HepG2 (cell line): ENCODE measurements around the gene MFSD6. TPM values are rescaled to one million over a fixed set of nuclear protein-coding genes. Genes with fewer than 3 reads are reported as not detected.
A peak's percentile ranks its signal among the peaks of the same experiment; 100 is the strongest.

Experiments used
- ATF1 ChIP-seq: IDR thresholded peaks from 2 replicates; pipeline ENCODE4 v1.6.1; 2016; ENCODE audit warnings: mild to moderate bottlenecking, control low read depth
- ATF3 ChIP-seq: sonication (generic); formaldehyde crosslinking; IDR thresholded peaks from 2 replicates; pipeline ENCODE4 v1.4.0; 2020; ENCODE audit warnings: missing genetic modification reagents
- BRCA1 ChIP-seq: sonication (generic); formaldehyde crosslinking; IDR thresholded peaks from 2 replicates; pipeline ENCODE4 v1.4.0; 2020; ENCODE audit warnings: missing genetic modification reagents
- ETV5 ChIP-seq: IDR thresholded peaks from 2 replicates; pipeline ENCODE4 v1.6.1; 2018; ENCODE audit warnings: missing biosample characterization, missing genetic modification reagents, inconsistent platforms, borderline replicate concordance
- FOXJ3 ChIP-seq: sonication (generic); formaldehyde crosslinking; IDR thresholded peaks from 2 replicates; pipeline ENCODE4 v1.4.0; 2020; ENCODE audit warnings: missing genetic modification reagents, mild to moderate bottlenecking, borderline replicate concordance
- HDAC2 ChIP-seq: sonication (generic); formaldehyde crosslinking; IDR thresholded peaks from 2 replicates; pipeline ENCODE4 v1.4.0; 2020; ENCODE audit warnings: missing genetic modification reagents
- HIVEP1 ChIP-seq: sonication (generic); formaldehyde crosslinking; IDR thresholded peaks from 2 replicates; pipeline ENCODE4 v1.4.0; 2020; ENCODE audit warnings: mild to moderate bottlenecking, missing genetic modification reagents
- HMG20A ChIP-seq: IDR thresholded peaks from 2 replicates; pipeline ENCODE4 v1.6.1; 2016; ENCODE audit warnings: borderline replicate concordance
- MED1 ChIP-seq: sonication (generic); formaldehyde crosslinking; IDR thresholded peaks from 2 replicates; pipeline ENCODE4 v1.4.0; 2020; ENCODE audit warnings: missing genetic modification reagents
- MEIS1 ChIP-seq: sonication (generic); formaldehyde crosslinking; IDR thresholded peaks from 2 replicates; pipeline ENCODE4 v1.9.0; 2021; ENCODE audit warnings: mild to moderate bottlenecking, missing genetic modification reagents, moderate library complexity, borderline replicate concordance
- NFE2L2 ChIP-seq: fragments of 150-350 bp; IDR thresholded peaks from 2 replicates; pipeline ENCODE4 v1.6.1; 2014; ENCODE audit warnings: low read length
- NFYB ChIP-seq: sonication (generic); formaldehyde crosslinking; IDR thresholded peaks from 2 replicates; pipeline ENCODE4 v1.4.0; 2020; ENCODE audit warnings: missing genetic modification reagents
- NR1H2 ChIP-seq: sonication (generic); formaldehyde crosslinking; IDR thresholded peaks from 2 replicates; pipeline ENCODE4 v1.8.1; 2022; ENCODE audit warnings: low read depth, missing genetic modification reagents, borderline replicate concordance
- NR2C2 ChIP-seq: sonication (generic); formaldehyde crosslinking; IDR thresholded peaks from 2 replicates; pipeline ENCODE4 v1.4.0; 2020; ENCODE audit warnings: missing genetic modification reagents, mild to moderate bottlenecking, moderate library complexity, borderline replicate concordance
- PCBP1 ChIP-seq: fragments of 200-400 bp; formaldehyde crosslinking; IDR thresholded peaks from 2 replicates; pipeline ENCODE4 v1.6.1; 2017; ENCODE audit warnings: mild to moderate bottlenecking, low read depth, low read length, borderline replicate concordance
- SP1 ChIP-seq, 2 experiments: fragments of 450-650 bp in 1 of 2; sonication (generic) in 1 of 2; formaldehyde crosslinking in 1 of 2; IDR thresholded peaks; 2 replicates each; pipeline versions ENCODE4 v1.4.0 to v1.6.1; 2016 to 2020; ENCODE audit warnings: missing genetic modification reagents in 1 of 2
- TERF1 ChIP-seq: sonication (generic); formaldehyde crosslinking; IDR thresholded peaks from 2 replicates; pipeline ENCODE4 v1.8.0; 2022; ENCODE audit warnings: mild to moderate bottlenecking, missing genetic modification reagents, moderate library complexity
- ZFP1 ChIP-seq: IDR thresholded peaks from 2 replicates; pipeline ENCODE4 v1.6.1; 2016
- ZNF296 ChIP-seq: sonication (generic); formaldehyde crosslinking; conservative IDR thresholded peaks from 2 replicates; pipeline ENCODE4 v1.5.0; 2020; ENCODE audit warnings: mild to moderate bottlenecking, missing genetic modification reagents
- polyA plus RNA-seq, 8 experiments: library from polyadenylated mRNA; depleted of rRNA in 3 of 8; stranded (reverse) in 7 of 8; unstranded in 1 of 8; fragments of >200 nt; fragmentation: Illumina TruSeq in 4 of 8; extraction: Trizol in 4 of 8; gene quantifications; 2 replicates each; pipeline versions ENCODE4 v1.2.1 to v1.2.3, GENCODE V29; 2011 to 2016; ENCODE audit warnings: low read depth in 4 of 8, missing spikeins in 1 of 8, mixed read lengths in 1 of 8; ENCODE audit not compliant: insufficient read depth in 1 of 8
- total RNA-seq, 5 experiments: library from RNA; depleted of rRNA; stranded (reverse); fragments of >200 nt; fragmentation: Illumina TruSeq; extraction: Trizol; gene quantifications; 2 replicates each; pipeline ENCODE4 v1.2.3, GENCODE V29; 2016; ENCODE audit warnings: low read depth in 1 of 5
- TF ChIP-seq, protein P1 (sequence below), 2 experiments: sonication (generic) in 1 of 2; formaldehyde crosslinking in 1 of 2; IDR thresholded peaks; 2 replicates each; pipeline versions ENCODE4 v1.4.0 to v1.6.1; 2018 to 2020; ENCODE audit warnings: missing genetic modification reagents in 2 of 2, borderline replicate concordance in 1 of 2, low read depth in 1 of 2, mild to moderate bottlenecking in 1 of 2, missing biosample characterization in 1 of 2
- TF ChIP-seq, protein P2 (sequence below): sonication (generic); formaldehyde crosslinking; IDR thresholded peaks from 2 replicates; pipeline ENCODE4 v1.5.0; 2020; ENCODE audit warnings: mild to moderate bottlenecking, missing genetic modification reagents
- TF ChIP-seq, protein P3 (sequence below): sonication (generic); formaldehyde crosslinking; IDR thresholded peaks from 2 replicates; pipeline ENCODE4 v1.5.0; 2020; ENCODE audit warnings: missing genetic modification reagents
- TF ChIP-seq, protein P4 (sequence below): sonication (generic); formaldehyde crosslinking; IDR thresholded peaks from 2 replicates; pipeline ENCODE4 v1.9.0; 2022; ENCODE audit warnings: missing genetic modification reagents, mild to moderate bottlenecking, borderline replicate concordance

Gene MFSD6
- total and polyA plus RNA-seq, 2 of the 13 experiments (the other 11 are each of a cell fraction or from before 2014, with no cell fraction given): 0.92 to 1.4 TPM

DNA sequence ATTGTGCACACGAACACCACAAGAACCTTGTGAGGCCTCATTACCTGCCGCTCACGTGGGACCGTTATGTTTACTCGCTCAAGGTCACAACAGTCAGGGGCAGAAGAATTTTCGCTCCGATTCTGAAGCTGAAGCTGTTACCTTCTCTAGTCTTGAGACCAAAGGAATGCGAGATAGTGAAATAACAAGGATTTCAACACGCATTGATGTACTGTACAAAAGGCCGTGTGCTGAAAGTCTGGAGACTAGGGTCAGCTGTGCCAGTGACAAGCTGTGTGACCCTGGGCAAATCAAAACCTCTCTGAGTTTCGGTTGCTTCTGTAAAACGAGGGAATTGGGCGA lies 125.8 kb downstream of the MFSD6 start (continued):
- TF ChIP-seq BRCA1 (no peak), MED1 (peak; percentile 14; the same call in 1 of the 2 replicates), ZNF296 (CRISPR knock-in tag) (no peak), HMG20A (CRISPR knock-in tag) (no peak), ATF3 (CRISPR knock-in tag) (no peak), ATF1 (CRISPR knock-in tag) (no peak), PCBP1 (no peak), TERF1 (CRISPR knock-in tag) (no peak), NFE2L2 (no peak), MEIS1 (CRISPR knock-in tag) (no peak), SP1 (IDR thresholded peaks at IDR 0.05) (no peak), SP1 (CRISPR knock-in tag; IDR thresholded peaks at IDR 0.05) (no peak), FOXJ3 (0 out of 2 replicates have a peak, but pooled peaks have one; percentile 40), ETV5 (CRISPR knock-in tag) (peak; percentile 3; the same call in 1 of the 2 replicates), NFYB (CRISPR knock-in tag) (no peak), HIVEP1 (0 out of 2 replicates have a peak, but pooled peaks have one; percentile 41), HDAC2 (peak; percentile 53), ZFP1 (no peak), NR2C2 (CRISPR knock-in tag) (no peak), NR1H2 (CRISPR knock-in tag) (no peak)
- TF ChIP-seq, protein P1, sequence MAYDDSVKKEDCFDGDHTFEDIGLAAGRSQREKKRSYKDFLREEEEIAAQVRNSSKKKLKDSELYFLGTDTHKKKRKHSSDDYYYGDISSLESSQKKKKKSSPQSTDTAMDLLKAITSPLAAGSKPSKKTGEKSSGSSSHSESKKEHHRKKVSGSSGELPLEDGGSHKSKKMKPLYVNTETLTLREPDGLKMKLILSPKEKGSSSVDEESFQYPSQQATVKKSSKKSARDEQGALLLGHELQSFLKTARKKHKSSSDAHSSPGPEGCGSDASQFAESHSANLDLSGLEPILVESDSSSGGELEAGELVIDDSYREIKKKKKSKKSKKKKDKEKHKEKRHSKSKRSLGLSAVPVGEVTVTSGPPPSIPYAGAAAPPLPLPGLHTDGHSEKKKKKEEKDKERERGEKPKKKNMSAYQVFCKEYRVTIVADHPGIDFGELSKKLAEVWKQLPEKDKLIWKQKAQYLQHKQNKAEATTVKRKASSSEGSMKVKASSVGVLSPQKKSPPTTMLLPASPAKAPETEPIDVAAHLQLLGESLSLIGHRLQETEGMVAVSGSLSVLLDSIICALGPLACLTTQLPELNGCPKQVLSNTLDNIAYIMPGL (CRISPR knock-in tag; IDR thresholded peaks at IDR 0.05; ENCODE audit: borderline replicate concordance in 1 of 2, low read depth in 1 of 2): no peak
- TF ChIP-seq, protein P2, sequence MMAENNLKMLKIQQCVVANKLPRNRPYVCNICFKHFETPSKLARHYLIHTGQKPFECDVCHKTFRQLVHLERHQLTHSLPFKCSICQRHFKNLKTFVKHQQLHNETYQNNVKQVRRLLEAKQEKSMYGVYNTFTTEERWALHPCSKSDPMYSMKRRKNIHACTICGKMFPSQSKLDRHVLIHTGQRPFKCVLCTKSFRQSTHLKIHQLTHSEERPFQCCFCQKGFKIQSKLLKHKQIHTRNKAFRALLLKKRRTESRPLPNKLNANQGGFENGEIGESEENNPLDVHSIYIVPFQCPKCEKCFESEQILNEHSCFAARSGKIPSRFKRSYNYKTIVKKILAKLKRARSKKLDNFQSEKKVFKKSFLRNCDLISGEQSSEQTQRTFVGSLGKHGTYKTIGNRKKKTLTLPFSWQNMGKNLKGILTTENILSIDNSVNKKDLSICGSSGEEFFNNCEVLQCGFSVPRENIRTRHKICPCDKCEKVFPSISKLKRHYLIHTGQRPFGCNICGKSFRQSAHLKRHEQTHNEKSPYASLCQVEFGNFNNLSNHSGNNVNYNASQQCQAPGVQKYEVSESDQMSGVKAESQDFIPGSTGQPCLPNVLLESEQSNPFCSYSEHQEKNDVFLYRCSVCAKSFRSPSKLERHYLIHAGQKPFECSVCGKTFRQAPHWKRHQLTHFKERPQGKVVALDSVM (CRISPR knock-in tag): no peak
- TF ChIP-seq, protein P3, sequence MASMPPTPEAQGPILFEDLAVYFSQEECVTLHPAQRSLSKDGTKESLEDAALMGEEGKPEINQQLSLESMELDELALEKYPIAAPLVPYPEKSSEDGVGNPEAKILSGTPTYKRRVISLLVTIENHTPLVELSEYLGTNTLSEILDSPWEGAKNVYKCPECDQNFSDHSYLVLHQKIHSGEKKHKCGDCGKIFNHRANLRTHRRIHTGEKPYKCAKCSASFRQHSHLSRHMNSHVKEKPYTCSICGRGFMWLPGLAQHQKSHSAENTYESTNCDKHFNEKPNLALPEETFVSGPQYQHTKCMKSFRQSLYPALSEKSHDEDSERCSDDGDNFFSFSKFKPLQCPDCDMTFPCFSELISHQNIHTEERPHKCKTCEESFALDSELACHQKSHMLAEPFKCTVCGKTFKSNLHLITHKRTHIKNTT (CRISPR knock-in tag): no peak
- TF ChIP-seq, protein P4, sequence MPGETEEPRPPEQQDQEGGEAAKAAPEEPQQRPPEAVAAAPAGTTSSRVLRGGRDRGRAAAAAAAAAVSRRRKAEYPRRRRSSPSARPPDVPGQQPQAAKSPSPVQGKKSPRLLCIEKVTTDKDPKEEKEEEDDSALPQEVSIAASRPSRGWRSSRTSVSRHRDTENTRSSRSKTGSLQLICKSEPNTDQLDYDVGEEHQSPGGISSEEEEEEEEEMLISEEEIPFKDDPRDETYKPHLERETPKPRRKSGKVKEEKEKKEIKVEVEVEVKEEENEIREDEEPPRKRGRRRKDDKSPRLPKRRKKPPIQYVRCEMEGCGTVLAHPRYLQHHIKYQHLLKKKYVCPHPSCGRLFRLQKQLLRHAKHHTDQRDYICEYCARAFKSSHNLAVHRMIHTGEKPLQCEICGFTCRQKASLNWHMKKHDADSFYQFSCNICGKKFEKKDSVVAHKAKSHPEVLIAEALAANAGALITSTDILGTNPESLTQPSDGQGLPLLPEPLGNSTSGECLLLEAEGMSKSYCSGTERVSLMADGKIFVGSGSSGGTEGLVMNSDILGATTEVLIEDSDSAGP: no peak
